K562 (cell line): ENCODE data around the gene BSCL2. TPM values are rescaled to one million over a fixed set of nuclear protein-coding genes. Genes with fewer than 3 reads are reported as not detected.

Experiments
- ADNP ChIP-seq: fragments of 200-800 bp; sonication (Bioruptor generic); IDR thresholded peaks from 2 replicates; pipeline ENCODE4 v1.6.1; 2016; ENCODE audit warnings: missing genetic modification characterization, missing compliant biosample characterization
- BCLAF1 ChIP-seq, 2 experiments: fragments of 450-650 bp in 1 of 2; IDR thresholded peaks; 2 replicates each; pipeline ENCODE4 v1.6.1; 2011 to 2017; ENCODE audit warnings: low read depth in 2 of 2, antibody characterized with exemption in 1 of 2, borderline replicate concordance in 1 of 2, low read length in 1 of 2, mild to moderate bottlenecking in 1 of 2, mixed read lengths in 1 of 2; ENCODE audit not compliant: control insufficient read depth in 1 of 2
- HMG20B ChIP-seq: fragments of 250-450 bp; sonication (Bioruptor Pico); IDR thresholded peaks from 2 replicates; pipeline ENCODE4 v1.5.0; 2021; ENCODE audit warnings: mild to moderate bottlenecking
- MLLT1 ChIP-seq, 2 experiments: fragments of 450-650 bp; IDR thresholded peaks; 2 replicates each; pipeline ENCODE4 v1.6.1; 2016
- PKNOX1 ChIP-seq: fragments of 450-650 bp; IDR thresholded peaks from 2 replicates; pipeline ENCODE4 v1.6.1; 2016
- POLR2G ChIP-seq: fragments of 200-400 bp; formaldehyde crosslinking; IDR thresholded peaks from 2 replicates; pipeline ENCODE4 v1.6.1; 2017; ENCODE audit warnings: low read depth, mild to moderate bottlenecking, antibody characterized with exemption, low read length, moderate library complexity
- ZNF785 ChIP-seq: fragments of 250-450 bp; sonication (Bioruptor Pico); IDR thresholded peaks from 2 replicates; pipeline ENCODE4 v1.4.0; 2020; ENCODE audit warnings: mild to moderate bottlenecking
- polyA plus RNA-seq, 8 experiments: library from polyadenylated mRNA; depleted of rRNA in 4 of 8; stranded (reverse) in 5 of 8; unstranded in 3 of 8; fragments of >200 nt; fragmentation: Nextera tagmentation in 2 of 8; fragmentation: Illumina TruSeq in 1 of 8; extraction: Ambion mirVana in 2 of 8; extraction: Trizol in 1 of 8; gene quantifications; 2 replicates each; pipeline versions ENCODE4 v1.2.1 to v1.2.3, GENCODE V29; 2011 to 2014; ENCODE audit warnings: inconsistent platforms in 1 of 8, missing spikeins in 1 of 8
- total RNA-seq, 7 experiments: library from RNA; depleted of rRNA in 6 of 7; stranded (reverse); fragments of >200 nt in 6 of 7; fragmentation: Illumina TruSeq in 2 of 7; extraction: Trizol in 2 of 7; gene quantifications; 2 replicates each; pipeline versions ENCODE4 v1.2.1 to v1.2.3, GENCODE V29; 2011 to 2021; ENCODE audit warnings: low replicate concordance in 1 of 7
- TF ChIP-seq, protein P1 (sequence below): fragments of 200-800 bp; sonication (Bioruptor generic); IDR thresholded peaks from 2 replicates; pipeline ENCODE4 v1.6.1; 2016; ENCODE audit warnings: missing genetic modification characterization, missing compliant biosample characterization

The BSCL2 gene
- total and polyA plus RNA-seq, 9 of the 15 experiments (the other 6 are each of a cell fraction or from before 2014, with no cell fraction given): 18.9 to 51.7 (median 35.2) TPM

DNA sequence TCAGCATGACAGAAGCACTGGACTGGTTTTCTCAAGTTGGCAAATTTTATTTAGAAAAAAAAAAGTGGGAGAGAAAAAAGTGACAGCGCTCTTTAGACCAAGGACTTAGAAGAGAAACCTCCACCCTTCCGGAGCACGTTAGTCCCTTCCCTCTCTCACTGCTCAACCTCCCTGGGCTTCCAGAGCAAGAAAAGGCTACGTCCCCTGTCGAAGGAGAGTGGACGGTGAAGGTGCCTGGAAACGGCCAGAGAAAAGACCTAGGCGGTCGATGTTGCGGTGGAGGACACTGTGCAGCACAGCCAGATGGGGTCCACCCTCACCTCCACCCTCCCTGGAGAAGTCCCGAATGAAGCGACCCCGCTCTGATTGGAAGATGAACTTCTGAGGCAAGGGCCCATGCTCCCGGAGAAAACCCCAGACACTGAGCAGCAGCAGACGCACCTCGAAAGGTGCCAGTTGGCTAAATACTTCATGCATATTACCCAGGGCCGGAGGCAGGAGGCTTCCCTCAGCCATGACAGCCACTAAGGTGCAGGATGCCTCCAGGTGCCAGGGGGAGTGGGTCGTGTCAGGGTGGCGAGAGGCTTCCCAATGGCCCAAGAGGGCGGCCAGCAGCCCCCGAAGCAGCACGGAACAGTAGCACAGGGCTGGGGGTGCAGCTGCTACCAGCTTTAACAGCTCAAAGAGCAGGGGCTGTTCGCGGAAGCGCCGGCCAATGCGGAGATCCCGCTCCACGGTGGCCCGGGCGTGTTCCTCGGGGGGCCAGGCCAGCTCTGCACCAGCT lies 60.2 kb downstream of the BSCL2 start (continued):
- TF ChIP-seq, protein P1, sequence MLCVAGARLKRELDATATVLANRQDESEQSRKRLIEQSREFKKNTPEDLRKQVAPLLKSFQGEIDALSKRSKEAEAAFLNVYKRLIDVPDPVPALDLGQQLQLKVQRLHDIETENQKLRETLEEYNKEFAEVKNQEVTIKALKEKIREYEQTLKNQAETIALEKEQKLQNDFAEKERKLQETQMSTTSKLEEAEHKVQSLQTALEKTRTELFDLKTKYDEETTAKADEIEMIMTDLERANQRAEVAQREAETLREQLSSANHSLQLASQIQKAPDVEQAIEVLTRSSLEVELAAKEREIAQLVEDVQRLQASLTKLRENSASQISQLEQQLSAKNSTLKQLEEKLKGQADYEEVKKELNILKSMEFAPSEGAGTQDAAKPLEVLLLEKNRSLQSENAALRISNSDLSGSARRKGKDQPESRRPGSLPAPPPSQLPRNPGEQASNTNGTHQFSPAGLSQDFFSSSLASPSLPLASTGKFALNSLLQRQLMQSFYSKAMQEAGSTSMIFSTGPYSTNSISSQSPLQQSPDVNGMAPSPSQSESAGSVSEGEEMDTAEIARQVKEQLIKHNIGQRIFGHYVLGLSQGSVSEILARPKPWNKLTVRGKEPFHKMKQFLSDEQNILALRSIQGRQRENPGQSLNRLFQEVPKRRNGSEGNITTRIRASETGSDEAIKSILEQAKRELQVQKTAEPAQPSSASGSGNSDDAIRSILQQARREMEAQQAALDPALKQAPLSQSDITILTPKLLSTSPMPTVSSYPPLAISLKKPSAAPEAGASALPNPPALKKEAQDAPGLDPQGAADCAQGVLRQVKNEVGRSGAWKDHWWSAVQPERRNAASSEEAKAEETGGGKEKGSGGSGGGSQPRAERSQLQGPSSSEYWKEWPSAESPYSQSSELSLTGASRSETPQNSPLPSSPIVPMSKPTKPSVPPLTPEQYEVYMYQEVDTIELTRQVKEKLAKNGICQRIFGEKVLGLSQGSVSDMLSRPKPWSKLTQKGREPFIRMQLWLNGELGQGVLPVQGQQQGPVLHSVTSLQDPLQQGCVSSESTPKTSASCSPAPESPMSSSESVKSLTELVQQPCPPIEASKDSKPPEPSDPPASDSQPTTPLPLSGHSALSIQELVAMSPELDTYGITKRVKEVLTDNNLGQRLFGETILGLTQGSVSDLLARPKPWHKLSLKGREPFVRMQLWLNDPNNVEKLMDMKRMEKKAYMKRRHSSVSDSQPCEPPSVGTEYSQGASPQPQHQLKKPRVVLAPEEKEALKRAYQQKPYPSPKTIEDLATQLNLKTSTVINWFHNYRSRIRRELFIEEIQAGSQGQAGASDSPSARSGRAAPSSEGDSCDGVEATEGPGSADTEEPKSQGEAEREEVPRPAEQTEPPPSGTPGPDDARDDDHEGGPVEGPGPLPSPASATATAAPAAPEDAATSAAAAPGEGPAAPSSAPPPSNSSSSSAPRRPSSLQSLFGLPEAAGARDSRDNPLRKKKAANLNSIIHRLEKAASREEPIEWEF (CRISPR knock-in tag): no peak
- TF ChIP-seq BCLAF1 (IDR thresholded peaks at IDR 0.05; ENCODE audit: borderline replicate concordance in 1 of 2, control insufficient read depth in 1 of 2, low read depth in 2 of 2, low read length in 1 of 2) (no peak), MLLT1 (IDR thresholded peaks at IDR 0.05) (no peak), PKNOX1 (no peak), ZNF785 (no peak), ADNP (tag) (no peak), POLR2G (peak; percentile 67), HMG20B (no peak)
